H1 (cell line): Measurements from ENCODE around the gene AWAT1. TPM values are rescaled to one million over a fixed set of nuclear protein-coding genes. Genes with fewer than 3 reads are reported as not detected.

Source experiments
- CTCF ChIA-PET: fragments of 300-600 bp; sonication (Branson Sonifier 250); formaldehyde crosslinking; loops from one replicate; lab custom pipeline; 2021; ENCODE audit not compliant: partially characterized antibody; lab: Charles Lee
- POLR2A ChIA-PET: fragments of 300-600 bp; sonication (Branson Sonifier 250); formaldehyde crosslinking; loops from one replicate; lab custom pipeline; 2021; ENCODE audit warnings: inconsistent platforms; ENCODE audit not compliant: partially characterized antibody; lab: Charles Lee
- DNase-seq, 2 experiments: peaks; one replicate each; pipeline versions ENCODE4 v3.0.0 to v3.0.0-alpha.2; 2010 to 2022; ENCODE audit warnings: low spot score in 2 of 2, low read depth in 1 of 2, mixed read lengths in 1 of 2
- FAIRE-seq: peaks from 2 replicates; lab custom pipeline; 2011; peaks lifted over from hg19 to GRCh38; lab: Jason Lieb, UNC
- H2AFZ ChIP-seq: 2 replicates; pipeline ENCODE4 v1.8.1; 2012; ENCODE audit warnings: low read length, inconsistent platforms
- H2AK5ac ChIP-seq: 2 replicates; pipeline ENCODE4 v1.6.1; 2013; ENCODE audit warnings: low read depth, low read length
- H2BK120ac ChIP-seq: replicated peaks from 2 replicates; pipeline ENCODE3; 2013; ENCODE audit warnings: low read depth, low read length, inconsistent platforms
- H2BK12ac ChIP-seq: 2 replicates; pipeline ENCODE4 v1.6.1; 2013; ENCODE audit warnings: low read depth, low read length
- H2BK15ac ChIP-seq: 2 replicates; pipeline ENCODE4 v1.6.1; 2013; ENCODE audit warnings: low read length
- H2BK20ac ChIP-seq: 2 replicates; pipeline ENCODE4 v1.6.1; 2013; ENCODE audit warnings: low read length
- H2BK5ac ChIP-seq: 2 replicates; pipeline ENCODE4 v1.6.1; 2013; ENCODE audit warnings: low read depth, low read length
- H3K14ac ChIP-seq: 2 replicates; pipeline ENCODE4 v1.6.1; 2013; ENCODE audit warnings: inconsistent platforms; ENCODE audit not compliant: insufficient read length
- H3K18ac ChIP-seq: 2 replicates; pipeline ENCODE4 v1.6.1; 2013; ENCODE audit warnings: low read length; ENCODE audit errors: extremely low read depth
- H3K23ac ChIP-seq: 2 replicates; pipeline ENCODE4 v1.6.1; 2013; ENCODE audit warnings: inconsistent platforms; ENCODE audit not compliant: insufficient read length
- H3K23me2 ChIP-seq: 2 replicates; pipeline ENCODE4 v1.6.1; 2013; ENCODE audit warnings: low read depth, low read length
- H3K27ac ChIP-seq: 2 replicates; pipeline ENCODE4 v1.6.1; 2011; ENCODE audit warnings: low read depth, low read length, inconsistent platforms
- H3K27me3 ChIP-seq, 4 experiments: replicated peaks in 1 of 4; 1 replicate in 1 of 4; 2 replicates in 3 of 4; pipeline versions ENCODE4 v1.6.1 to v1.8.1; 2011 to 2013; ENCODE audit warnings: low read length in 3 of 4, mild to moderate bottlenecking in 3 of 4, inconsistent platforms in 2 of 4, mixed read lengths in 2 of 4, moderate library complexity in 1 of 4; ENCODE audit not compliant: control insufficient read depth in 3 of 4, insufficient read depth in 3 of 4; ENCODE audit errors: extremely low read depth in 1 of 4
- H3K36me3 ChIP-seq, 4 experiments: 2 replicates each; pipeline versions ENCODE4 v1.6.1 to v1.8.1; 2011 to 2013; ENCODE audit warnings: mild to moderate bottlenecking in 4 of 4, low read length in 3 of 4, moderate library complexity in 2 of 4, control low read depth in 1 of 4, inconsistent platforms in 1 of 4; ENCODE audit not compliant: insufficient read depth in 4 of 4, control insufficient read depth in 2 of 4
- H3K4ac ChIP-seq: replicated peaks from 2 replicates; pipeline ENCODE3; 2013; ENCODE audit warnings: low read length, low read depth, mixed read lengths, inconsistent platforms; ENCODE audit not compliant: insufficient read length
- H3K4me1 ChIP-seq, 4 experiments: replicated peaks in 1 of 4; 1 replicate in 1 of 4; 2 replicates in 3 of 4; pipeline versions ENCODE4 v1.6.1 to v1.8.1; 2011 to 2013; ENCODE audit warnings: low read length in 3 of 4, inconsistent platforms in 2 of 4, mixed read lengths in 1 of 4; ENCODE audit not compliant: insufficient read depth in 4 of 4, control insufficient read depth in 3 of 4
- H3K4me2 ChIP-seq, 2 experiments: 2 replicates each; pipeline versions ENCODE4 v1.6.1 to v1.8.1; 2011 to 2013; ENCODE audit warnings: low read depth in 2 of 2, low read length in 2 of 2, control low read depth in 1 of 2, inconsistent platforms in 1 of 2, mild to moderate bottlenecking in 1 of 2; ENCODE audit not compliant: insufficient read depth in 1 of 2
- H3K4me3 ChIP-seq, 4 experiments: fragments of 200-600, 300-600 bp in 1 of 4; sonication (generic), shearing (Covaris generic), sonication (Bioruptor Twin) in 1 of 4; 2 replicates each; pipeline versions ENCODE4 v1.5.1 to v1.8.1; 2011 to 2016; ENCODE audit warnings: low read length in 4 of 4, low read depth in 3 of 4, control low read depth in 2 of 4, inconsistent platforms in 2 of 4, mild to moderate bottlenecking in 2 of 4, mixed read lengths in 1 of 4, moderate library complexity in 1 of 4; ENCODE audit not compliant: insufficient read depth in 2 of 4; ENCODE audit errors: extremely low read depth in 1 of 4
- H3K56ac ChIP-seq: replicated peaks from 2 replicates; pipeline ENCODE3; 2013; ENCODE audit warnings: low read depth, mild to moderate bottlenecking, mixed read lengths, low read length, inconsistent platforms; ENCODE audit not compliant: insufficient read length
- H3K79me1 ChIP-seq: 2 replicates; pipeline ENCODE4 v1.6.1; 2013; ENCODE audit warnings: low read depth, low read length, control low read depth
- H3K79me2 ChIP-seq, 2 experiments: 2 replicates each; pipeline versions ENCODE4 v1.6.1 to v1.8.1; 2012 to 2013; ENCODE audit warnings: low read length in 2 of 2, mild to moderate bottlenecking in 2 of 2, inconsistent platforms in 1 of 2; ENCODE audit not compliant: insufficient read depth in 2 of 2, control insufficient read depth in 1 of 2
- H3K9ac ChIP-seq, 4 experiments: replicated peaks in 1 of 4; 1 replicate in 1 of 4; 2 replicates in 3 of 4; pipeline versions ENCODE4 v1.6.1 to v1.8.1; 2011 to 2013; ENCODE audit warnings: low read depth in 3 of 4, low read length in 3 of 4, control low read depth in 2 of 4, mild to moderate bottlenecking in 2 of 4, moderate library complexity in 2 of 4, inconsistent platforms in 1 of 4; ENCODE audit errors: extremely low read depth in 1 of 4
- H3K9me3 ChIP-seq, 2 experiments: 2 replicates each; pipeline versions ENCODE4 v1.6.1 to v1.8.1; 2012 to 2013; ENCODE audit warnings: mild to moderate bottlenecking in 2 of 2, moderate library complexity in 2 of 2, control low read depth in 1 of 2, inconsistent platforms in 1 of 2, low read depth in 1 of 2, low read length in 1 of 2, mixed read lengths in 1 of 2; ENCODE audit not compliant: insufficient read depth in 2 of 2
- H4K20me1 ChIP-seq, 2 experiments: replicated peaks in 1 of 2; 2 replicates each; pipeline versions ENCODE3 to v1.8.1; 2011 to 2013; ENCODE audit warnings: inconsistent platforms in 2 of 2, low read length in 2 of 2, mild to moderate bottlenecking in 1 of 2; ENCODE audit not compliant: insufficient read depth in 2 of 2, control insufficient read depth in 1 of 2
- H4K5ac ChIP-seq: 2 replicates; pipeline ENCODE4 v1.6.1; 2013; ENCODE audit warnings: low read length, low read depth, mixed read lengths, inconsistent platforms; ENCODE audit not compliant: insufficient read length
- H4K8ac ChIP-seq: 2 replicates; pipeline ENCODE4 v1.8.0; 2013; ENCODE audit warnings: mild to moderate bottlenecking, moderate library complexity, low read length, inconsistent platforms; ENCODE audit not compliant: insufficient read depth; ENCODE audit errors: extremely low read depth
- H4K91ac ChIP-seq: replicated peaks from 2 replicates; pipeline ENCODE3; 2013; ENCODE audit warnings: low read length, mixed read lengths, inconsistent platforms; ENCODE audit not compliant: insufficient read length
- BRCA1 ChIP-seq: IDR thresholded peaks from 2 replicates; pipeline ENCODE4 v1.6.1; 2012; ENCODE audit warnings: low read depth, low read length, improper control_type of control experiment
- FOSL1 ChIP-seq: IDR thresholded peaks from 2 replicates; pipeline ENCODE4 v1.6.1; 2011; ENCODE audit warnings: mild to moderate bottlenecking, low read depth, low read length, moderate library complexity; ENCODE audit not compliant: insufficient read depth
- GTF2F1 ChIP-seq: IDR thresholded peaks from 2 replicates; pipeline ENCODE4 v1.6.1; 2012; ENCODE audit warnings: low read depth, low read length, improper control_type of control experiment, borderline replicate concordance
- NRF1 ChIP-seq: IDR thresholded peaks from 2 replicates; pipeline ENCODE4 v1.6.1; 2011; ENCODE audit warnings: mild to moderate bottlenecking, low read depth, low read length, improper control_type of control experiment
- RNF2 ChIP-seq: fragments of 200-900, 300-1000 bp; sonication (generic); IDR thresholded peaks from 2 replicates; pipeline ENCODE4 v1.7.1; 2016; ENCODE audit warnings: borderline replicate concordance, low read depth, mild to moderate bottlenecking, antibody characterized with exemption, low read length; ENCODE audit not compliant: poor library complexity, severe bottlenecking; ENCODE audit errors: missing control alignments
- RXRA ChIP-seq: IDR thresholded peaks from 2 replicates; pipeline ENCODE4 v1.6.1; 2011; ENCODE audit warnings: low read depth, mild to moderate bottlenecking, low read length, moderate library complexity; ENCODE audit not compliant: insufficient read depth
- SP2 ChIP-seq: IDR thresholded peaks from 2 replicates; pipeline ENCODE4 v1.6.1; 2012; ENCODE audit warnings: mild to moderate bottlenecking, low read length, inconsistent platforms
- TAF7 ChIP-seq: optimal IDR thresholded peaks from 2 replicates; pipeline ENCODE3; 2011; ENCODE audit warnings: low read depth, mild to moderate bottlenecking, inconsistent platforms, low read length, moderate library complexity, borderline replicate concordance
- TCF12 ChIP-seq: IDR thresholded peaks from 2 replicates; pipeline ENCODE4 v1.6.1; 2011; ENCODE audit warnings: low read depth, mild to moderate bottlenecking, low read length
- YY1 ChIP-seq: IDR thresholded peaks from 2 replicates; pipeline ENCODE4 v1.6.1; 2011; ENCODE audit warnings: low read depth, mild to moderate bottlenecking, low read length
- polyA plus RNA-seq, 7 experiments: library from polyadenylated mRNA; depleted of rRNA in 3 of 7; stranded (reverse) in 5 of 7; unstranded in 2 of 7; fragments of >200 nt in 5 of 7; fragments of 200-250 nt in 2 of 7; gene quantifications; 1 replicate in 5 of 7; 2 replicates in 1 of 7; 4 replicates in 1 of 7; pipeline versions ENCODE4 v1.2.1 to v1.2.3, GENCODE V29; 2011 to 2013; ENCODE audit warnings: missing spikeins in 2 of 7, mixed read lengths in 2 of 7
- total RNA-seq: library from RNA; stranded (reverse); fragmentation: NEBNext Ultra II Directional; extraction: Animal tissue kit (Norgen Biotek cat#: 25700); gene quantifications from 2 replicates; pipeline ENCODE4 v1.2.1, GENCODE V29; 2021

The AWAT1 gene
- total and polyA plus RNA-seq, 2 of the 8 experiments (the other 6 are each of a cell fraction or from before 2014, with no cell fraction given) = not detected

GRCh38 chrX:70268034-70268433, 33.6 kb downstream of the AWAT1 start, which contains the start of gene ARR3:
ARR3 (plus strand) TSS chrX:70268334; CDS start chrX:70269386, 1,052 bp downstream.
- Histone ChIP-seq H2BK20ac (no peak within 1 kb of the TSS), H3K56ac (no peak within 1 kb of the TSS), H4K91ac (no peak within 1 kb of the TSS), H2BK12ac (no peak within 1 kb of the TSS), H3K9me3 (no peaks in the 10 kb centered on the region), H4K8ac (no peak within 1 kb of the TSS), H3K4ac (no peak within 1 kb of the TSS), H3K14ac (no peak within 1 kb of the TSS), H3K4me3 (no peak within 1 kb of the TSS), H3K23me2 (no peaks in the 10 kb centered on the region; the same call in 1 of the 2 replicates), H3K27me3 (no peaks in the 10 kb centered on the region), H2AFZ (no peak within 1 kb of the TSS), H2AK5ac (no peak within 1 kb of the TSS), H3K4me2 (no peak within 1 kb of the TSS), H4K5ac (no peak within 1 kb of the TSS), H2BK5ac (no peak within 1 kb of the TSS), H4K20me1 (no peaks in the 10 kb centered on the region), H3K27ac (no peak within 1 kb of the TSS), H3K23ac (no peak within 1 kb of the TSS), H3K36me3 (no peaks in the 10 kb centered on the region), H3K79me1 (no peaks in the 10 kb centered on the region), H3K9ac (no peak within 1 kb of the TSS), H2BK15ac (no peak within 1 kb of the TSS), H3K18ac (no peak within 1 kb of the TSS), H3K79me2 (no peaks in the 10 kb centered on the region), H2BK120ac (no peak within 1 kb of the TSS), H3K4me1 (no peaks in the 10 kb centered on the region)
- POLR2A ChIA-PET = no interaction called here
- TF ChIP-seq BRCA1 = no peak
- TF ChIP-seq RNF2 = no peak
- TF ChIP-seq NRF1 = no peak
- no peak for TF ChIP-seq RXRA
- no peak for TF ChIP-seq SP2
- TF ChIP-seq TAF7 = no peak
- TF ChIP-seq GTF2F1 = no peak
- no peak for TF ChIP-seq FOSL1
- no peak for TF ChIP-seq TCF12
- no peak for TF ChIP-seq YY1
- DNase-seq = no peak
- CTCF ChIA-PET = no interaction called here
- no peak for FAIRE-seq
